Erythroblast (primary cell): ENCODE results near the gene LRCH2.

Experiments used
- GATA1 ChIP-seq: IDR thresholded peaks from 2 replicates; pipeline ENCODE4 v1.6.1; 2011; ENCODE audit warnings: low read depth, mild to moderate bottlenecking, control low read depth, low read length, moderate library complexity
- POLR2A ChIP-seq: IDR thresholded peaks from 2 replicates; pipeline ENCODE4 v1.6.1; 2011; ENCODE audit warnings: mild to moderate bottlenecking, low read length

GRCh38 chrX:115259238-115259875 is 25.5 kb upstream of the LRCH2 start:
- no peak for TF ChIP-seq POLR2A
- no peak for TF ChIP-seq GATA1
